Lower leg skin (tissue), 3 donors: ENCODE data around the gene CHI3L2.

Experiments used
- CTCF ChIP-seq, 3 donors: fragments of 450-650 bp; IDR thresholded peaks; one replicate each; pipeline ENCODE4 v1.5.1; 2016; ENCODE audit warnings: antibody characterized with exemption in 3 of 3, mild to moderate bottlenecking in 3 of 3, moderate library complexity in 2 of 3
- POLR2A ChIP-seq, 2 donors: fragments of 450-650 bp; IDR thresholded peaks; one replicate each; pipeline ENCODE4 v1.6.1; 2016 to 2017; ENCODE audit warnings: antibody characterized with exemption in 2 of 2, mild to moderate bottlenecking in 1 of 2, moderate library complexity in 1 of 2

- TF ChIP-seq CTCF (IDR thresholded peaks at IDR 0.05) = no peak
- no peak for TF ChIP-seq POLR2A (IDR thresholded peaks at IDR 0.05)
Measured at GRCh38 chr1:111223126-111223685, 4.3 kb upstream of the CHI3L2 start.
